NB4 (cell line): ENCODE measurements around the gene ARHGEF16.

Source experiments
- DNase-seq: peaks from one replicate; pipeline ENCODE4 v3.0.0; 2010; ENCODE audit warnings: low read depth
- H3K4me3 ChIP-seq: one replicate; pipeline ENCODE4 v1.5.1; 2011; ENCODE audit warnings: mild to moderate bottlenecking, low read depth, low read length, moderate library complexity
- MYC ChIP-seq: IDR thresholded peaks from 2 replicates; pipeline ENCODE4 v1.6.1; 2011; ENCODE audit warnings: low read depth, low read length
- POLR2A ChIP-seq: IDR thresholded peaks from 2 replicates; pipeline ENCODE4 v1.6.1; 2011; ENCODE audit warnings: mild to moderate bottlenecking; ENCODE audit not compliant: insufficient read length; ENCODE audit errors: extremely low read depth
- TF ChIP-seq, protein P1 (sequence below): IDR thresholded peaks from 2 replicates; pipeline ENCODE4 v1.6.1; 2011; ENCODE audit warnings: low read depth, low read length
- TF ChIP-seq, protein P2 (sequence below): IDR thresholded peaks from one replicate; pipeline ENCODE4 v1.5.1; 2012; ENCODE audit warnings: low read depth, low read length

ARHGEF16 gene

GRCh38 chr1:3516481-3516869 is 62.0 kb downstream of the ARHGEF16 start:
- TF ChIP-seq POLR2A, result no peak
- no peak for TF ChIP-seq MYC
- TF ChIP-seq, protein P1, sequence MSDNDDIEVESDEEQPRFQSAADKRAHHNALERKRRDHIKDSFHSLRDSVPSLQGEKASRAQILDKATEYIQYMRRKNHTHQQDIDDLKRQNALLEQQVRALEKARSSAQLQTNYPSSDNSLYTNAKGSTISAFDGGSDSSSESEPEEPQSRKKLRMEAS, result no peak; the same call in 1 of the 2 replicates
- TF ChIP-seq, protein P2, sequence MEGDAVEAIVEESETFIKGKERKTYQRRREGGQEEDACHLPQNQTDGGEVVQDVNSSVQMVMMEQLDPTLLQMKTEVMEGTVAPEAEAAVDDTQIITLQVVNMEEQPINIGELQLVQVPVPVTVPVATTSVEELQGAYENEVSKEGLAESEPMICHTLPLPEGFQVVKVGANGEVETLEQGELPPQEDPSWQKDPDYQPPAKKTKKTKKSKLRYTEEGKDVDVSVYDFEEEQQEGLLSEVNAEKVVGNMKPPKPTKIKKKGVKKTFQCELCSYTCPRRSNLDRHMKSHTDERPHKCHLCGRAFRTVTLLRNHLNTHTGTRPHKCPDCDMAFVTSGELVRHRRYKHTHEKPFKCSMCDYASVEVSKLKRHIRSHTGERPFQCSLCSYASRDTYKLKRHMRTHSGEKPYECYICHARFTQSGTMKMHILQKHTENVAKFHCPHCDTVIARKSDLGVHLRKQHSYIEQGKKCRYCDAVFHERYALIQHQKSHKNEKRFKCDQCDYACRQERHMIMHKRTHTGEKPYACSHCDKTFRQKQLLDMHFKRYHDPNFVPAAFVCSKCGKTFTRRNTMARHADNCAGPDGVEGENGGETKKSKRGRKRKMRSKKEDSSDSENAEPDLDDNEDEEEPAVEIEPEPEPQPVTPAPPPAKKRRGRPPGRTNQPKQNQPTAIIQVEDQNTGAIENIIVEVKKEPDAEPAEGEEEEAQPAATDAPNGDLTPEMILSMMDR, result no peak

GRCh38 chr1:3516911-3517675 is 62.6 kb downstream of the ARHGEF16 start:
- H3K4me3 ChIP-seq, result peak overlapping the region; percentile 34
- DNase-seq, result peak; percentile 72
- TF ChIP-seq, protein P2, result no peak
- peak; percentile 27; the same call in 1 of the 2 replicates for TF ChIP-seq MYC

More at GRCh38 chr1:3516481-3516869, 62.0 kb downstream of the ARHGEF16 start:
- H3K4me3 ChIP-seq, result peak overlapping the region; percentile 34
- no peak for DNase-seq

- H3K4me3 ChIP-seq, result no peak overlapping the region
- TF ChIP-seq, protein P2, result peak; percentile 55
- no peak for TF ChIP-seq MYC
- peak; percentile 39 for DNase-seq
Observed at GRCh38 chr1:3518256-3518655, 63.8 kb downstream of the ARHGEF16 start.

- no peak for DNase-seq
- H3K4me3 ChIP-seq, result no peak overlapping the region
- no peak for TF ChIP-seq POLR2A
- TF ChIP-seq, protein P2, result no peak
- TF ChIP-seq, protein P1, result no peak
- no peak for TF ChIP-seq MYC
Observed at GRCh38 chr1:3518756-3519155, 64.3 kb downstream of the ARHGEF16 start.

- H3K4me3 ChIP-seq, result no peak overlapping the region
- TF ChIP-seq MYC (no peak), POLR2A (no peak)
- TF ChIP-seq, protein P1, result no peak
- TF ChIP-seq, protein P2, result no peak
- DNase-seq, result no peak
Observed at GRCh38 chr1:3519301-3519885, 64.9 kb downstream of the ARHGEF16 start.
